Right lobe of liver (tissue), 4 donors: Measurements from ENCODE around the gene TBC1D19.

Experiments used
- POLR2A ChIP-seq: fragments of 450-650 bp; IDR thresholded peaks from one replicate; pipeline ENCODE4 v1.6.1; 2017; ENCODE audit warnings: antibody characterized with exemption, mild to moderate bottlenecking
- TF ChIP-seq, protein P1 (sequence below), 4 donors: fragments of 200-600 bp in 3 of 4; fragments of 450-650 bp in 1 of 4; IDR thresholded peaks; one replicate each; pipeline versions ENCODE4 v1.5.1 to v1.8.0; 2016 to 2022; ENCODE audit warnings: antibody characterized with exemption in 4 of 4, mild to moderate bottlenecking in 2 of 4
- donor health status: DM: no; HTN: no; CAD: no.
- donor health status: DM: no; HTN: no; CAD: no.
- donor health status: DM: no; HTN: yes; CAD: no.

- TF ChIP-seq, protein P1, sequence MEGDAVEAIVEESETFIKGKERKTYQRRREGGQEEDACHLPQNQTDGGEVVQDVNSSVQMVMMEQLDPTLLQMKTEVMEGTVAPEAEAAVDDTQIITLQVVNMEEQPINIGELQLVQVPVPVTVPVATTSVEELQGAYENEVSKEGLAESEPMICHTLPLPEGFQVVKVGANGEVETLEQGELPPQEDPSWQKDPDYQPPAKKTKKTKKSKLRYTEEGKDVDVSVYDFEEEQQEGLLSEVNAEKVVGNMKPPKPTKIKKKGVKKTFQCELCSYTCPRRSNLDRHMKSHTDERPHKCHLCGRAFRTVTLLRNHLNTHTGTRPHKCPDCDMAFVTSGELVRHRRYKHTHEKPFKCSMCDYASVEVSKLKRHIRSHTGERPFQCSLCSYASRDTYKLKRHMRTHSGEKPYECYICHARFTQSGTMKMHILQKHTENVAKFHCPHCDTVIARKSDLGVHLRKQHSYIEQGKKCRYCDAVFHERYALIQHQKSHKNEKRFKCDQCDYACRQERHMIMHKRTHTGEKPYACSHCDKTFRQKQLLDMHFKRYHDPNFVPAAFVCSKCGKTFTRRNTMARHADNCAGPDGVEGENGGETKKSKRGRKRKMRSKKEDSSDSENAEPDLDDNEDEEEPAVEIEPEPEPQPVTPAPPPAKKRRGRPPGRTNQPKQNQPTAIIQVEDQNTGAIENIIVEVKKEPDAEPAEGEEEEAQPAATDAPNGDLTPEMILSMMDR (IDR thresholded peaks at IDR 0.05): no peak
- TF ChIP-seq POLR2A: no peak
Observed at GRCh38 chr4:26779674-26780073, 195.8 kb downstream of the TBC1D19 start.
